Fibroblast of lung (primary cell): Measurements from ENCODE around the gene LTBP2.

Experiments
- EZH2 ChIP-seq: IDR thresholded peaks from 2 replicates; pipeline ENCODE4 v1.5.1; 2012; ENCODE audit warnings: low read length, control low read depth, mild to moderate bottlenecking; ENCODE audit errors: missing control alignments
- TF ChIP-seq, protein P1 (sequence below), 2 donors: IDR thresholded peaks in 1 of 2; conservative IDR thresholded peaks in 1 of 2; 1 replicate in 1 of 2; 2 replicates in 1 of 2; pipeline ENCODE4 v1.5.1; 2011 to 2012; ENCODE audit warnings: low read length in 2 of 2, control low read depth in 1 of 2, inconsistent platforms in 1 of 2, low read depth in 1 of 2, mild to moderate bottlenecking in 1 of 2

DNA sequence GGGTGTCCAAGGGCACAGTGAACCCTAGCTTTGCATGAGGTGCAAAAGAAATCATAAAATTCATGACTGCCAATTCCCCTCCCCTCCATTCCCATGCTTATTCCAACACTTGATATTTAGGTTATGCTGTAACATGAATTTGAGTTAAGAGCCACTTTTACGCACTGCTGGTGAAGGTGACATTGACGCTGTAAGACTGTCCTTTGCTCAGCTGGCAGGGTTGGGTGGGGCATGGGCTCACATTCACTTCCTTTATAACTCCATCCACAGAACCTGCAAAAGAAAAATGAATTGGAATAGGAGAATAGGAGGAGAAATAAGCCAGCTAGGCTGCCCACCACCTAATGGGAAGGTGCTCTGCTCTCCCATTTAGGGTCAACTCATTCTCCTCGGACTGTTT, 125.9 kb downstream of the LTBP2 start:
- TF ChIP-seq, protein P1, sequence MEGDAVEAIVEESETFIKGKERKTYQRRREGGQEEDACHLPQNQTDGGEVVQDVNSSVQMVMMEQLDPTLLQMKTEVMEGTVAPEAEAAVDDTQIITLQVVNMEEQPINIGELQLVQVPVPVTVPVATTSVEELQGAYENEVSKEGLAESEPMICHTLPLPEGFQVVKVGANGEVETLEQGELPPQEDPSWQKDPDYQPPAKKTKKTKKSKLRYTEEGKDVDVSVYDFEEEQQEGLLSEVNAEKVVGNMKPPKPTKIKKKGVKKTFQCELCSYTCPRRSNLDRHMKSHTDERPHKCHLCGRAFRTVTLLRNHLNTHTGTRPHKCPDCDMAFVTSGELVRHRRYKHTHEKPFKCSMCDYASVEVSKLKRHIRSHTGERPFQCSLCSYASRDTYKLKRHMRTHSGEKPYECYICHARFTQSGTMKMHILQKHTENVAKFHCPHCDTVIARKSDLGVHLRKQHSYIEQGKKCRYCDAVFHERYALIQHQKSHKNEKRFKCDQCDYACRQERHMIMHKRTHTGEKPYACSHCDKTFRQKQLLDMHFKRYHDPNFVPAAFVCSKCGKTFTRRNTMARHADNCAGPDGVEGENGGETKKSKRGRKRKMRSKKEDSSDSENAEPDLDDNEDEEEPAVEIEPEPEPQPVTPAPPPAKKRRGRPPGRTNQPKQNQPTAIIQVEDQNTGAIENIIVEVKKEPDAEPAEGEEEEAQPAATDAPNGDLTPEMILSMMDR (conservative IDR thresholded peaks at IDR 0.05 in 1 of 2, IDR thresholded peaks at IDR 0.05 in 1 of 2; ENCODE audit: low read depth in 1 of 2, low read length in 2 of 2), result no peak
- no peak for TF ChIP-seq EZH2
